Activated CD8-positive, alpha-beta memory T cell treated with anti-CD3 and anti-CD28 coated beads, Interleukin-2, amount 50 U/mL, for 4 hours (primary cell): ENCODE results near the gene NUP210L.

ENCODE experiments used
- DNase-seq: peaks from one replicate; pipeline ENCODE4 v3.0.0-alpha.2; 2020

NUP210L gene

GRCh38 chr1:154154534-154155191 is at the start of gene NUP210L:
NUP210L (minus strand) TSS chr1:154155073.
- DNase-seq: no peak

- DNase-seq: no peak
Observed at GRCh38 chr1:154199563-154199879, 44.6 kb upstream of the NUP210L start.

GRCh38 chr1:154198756-154199562 is 44.1 kb upstream of the NUP210L start:
- peak; percentile 37 for DNase-seq

GRCh38 chr1:154193821-154194220 is 38.9 kb upstream of the NUP210L start:
- DNase-seq: no peak

GRCh38 chr1:154192476-154192875 is 37.6 kb upstream of the NUP210L start:
- DNase-seq: no peak

- no peak for DNase-seq
Observed at GRCh38 chr1:154191990-154192461, 37.2 kb upstream of the NUP210L start, which contains the start of gene TPM3. TPM3 (minus strand) TSS chr1:154192100; CDS start chr1:154192018, 82 bp downstream.

- no peak for DNase-seq
Observed at GRCh38 chr1:154190550-154190949, 35.7 kb upstream of the NUP210L start.

- DNase-seq: no peak
Observed at GRCh38 chr1:154186852-154187501, 32.1 kb upstream of the NUP210L start.

GRCh38 chr1:154186177-154186576 is 31.3 kb upstream of the NUP210L start:
- DNase-seq: peak; percentile 65

- DNase-seq: peak; percentile 93
Observed at GRCh38 chr1:154183046-154183915, 28.4 kb upstream of the NUP210L start.

- peak; percentile 59 for DNase-seq
Observed at GRCh38 chr1:154182344-154183045, 27.6 kb upstream of the NUP210L start.

- no peak for DNase-seq
Observed at GRCh38 chr1:154181944-154182343, 27.1 kb upstream of the NUP210L start.

- DNase-seq: no peak
Observed at GRCh38 chr1:154179946-154180687, 25.2 kb upstream of the NUP210L start.

GRCh38 chr1:154178911-154179811 is 24.3 kb upstream of the NUP210L start:
- DNase-seq: no peak

- DNase-seq: no peak
Observed at GRCh38 chr1:154178013-154178412, 23.1 kb upstream of the NUP210L start.

GRCh38 chr1:154176337-154176736 is 21.5 kb upstream of the NUP210L start:
- DNase-seq: no peak

- DNase-seq: no peak
Observed at GRCh38 chr1:154174654-154175053, 19.8 kb upstream of the NUP210L start.

GRCh38 chr1:154171880-154172279 is 17.0 kb upstream of the NUP210L start:
- DNase-seq: no peak

GRCh38 chr1:154171223-154171583 is 16.3 kb upstream of the NUP210L start:
- DNase-seq: no peak

GRCh38 chr1:154170547-154171222 is 15.8 kb upstream of the NUP210L start:
- DNase-seq: peak; percentile 40
